Right lobe of liver (tissue), 4 donors: Measurements from ENCODE around the gene SRD5A1.

Source experiments
- POLR2A ChIP-seq: fragments of 450-650 bp; IDR thresholded peaks from one replicate; pipeline ENCODE4 v1.6.1; 2017; ENCODE audit warnings: antibody characterized with exemption, mild to moderate bottlenecking
- TF ChIP-seq, protein P1 (sequence below), 4 donors: fragments of 200-600 bp in 3 of 4; fragments of 450-650 bp in 1 of 4; IDR thresholded peaks; one replicate each; pipeline versions ENCODE4 v1.5.1 to v1.8.0; 2016 to 2022; ENCODE audit warnings: antibody characterized with exemption in 4 of 4, mild to moderate bottlenecking in 2 of 4
- donor health status: DM: no; HTN: no; CAD: no.
- donor health status: DM: no; HTN: no; CAD: no.
- donor health status: DM: no; HTN: yes; CAD: no.

DNA sequence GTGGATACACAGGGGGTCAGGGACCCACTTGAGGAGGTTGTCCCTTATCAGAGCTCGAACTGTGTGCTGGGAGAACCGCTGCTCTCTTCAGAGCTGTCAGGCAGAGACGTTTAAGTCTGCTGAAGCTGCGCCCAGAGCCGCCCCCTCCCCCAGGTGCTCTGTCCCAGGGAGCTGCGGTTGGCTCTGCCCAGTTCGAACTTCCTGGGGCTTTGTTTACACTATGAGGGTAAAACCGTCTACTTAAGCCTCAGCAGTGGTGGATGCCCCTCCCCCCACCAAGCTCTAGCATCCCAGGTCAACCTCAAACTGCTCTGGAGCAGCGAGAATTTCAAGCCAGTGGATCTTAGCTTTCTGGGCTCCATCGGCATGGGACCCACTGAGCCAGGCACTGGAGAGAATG, 15.9 kb downstream of the SRD5A1 start:
- TF ChIP-seq, protein P1, sequence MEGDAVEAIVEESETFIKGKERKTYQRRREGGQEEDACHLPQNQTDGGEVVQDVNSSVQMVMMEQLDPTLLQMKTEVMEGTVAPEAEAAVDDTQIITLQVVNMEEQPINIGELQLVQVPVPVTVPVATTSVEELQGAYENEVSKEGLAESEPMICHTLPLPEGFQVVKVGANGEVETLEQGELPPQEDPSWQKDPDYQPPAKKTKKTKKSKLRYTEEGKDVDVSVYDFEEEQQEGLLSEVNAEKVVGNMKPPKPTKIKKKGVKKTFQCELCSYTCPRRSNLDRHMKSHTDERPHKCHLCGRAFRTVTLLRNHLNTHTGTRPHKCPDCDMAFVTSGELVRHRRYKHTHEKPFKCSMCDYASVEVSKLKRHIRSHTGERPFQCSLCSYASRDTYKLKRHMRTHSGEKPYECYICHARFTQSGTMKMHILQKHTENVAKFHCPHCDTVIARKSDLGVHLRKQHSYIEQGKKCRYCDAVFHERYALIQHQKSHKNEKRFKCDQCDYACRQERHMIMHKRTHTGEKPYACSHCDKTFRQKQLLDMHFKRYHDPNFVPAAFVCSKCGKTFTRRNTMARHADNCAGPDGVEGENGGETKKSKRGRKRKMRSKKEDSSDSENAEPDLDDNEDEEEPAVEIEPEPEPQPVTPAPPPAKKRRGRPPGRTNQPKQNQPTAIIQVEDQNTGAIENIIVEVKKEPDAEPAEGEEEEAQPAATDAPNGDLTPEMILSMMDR (IDR thresholded peaks at IDR 0.05), result no peak
- no peak for TF ChIP-seq POLR2A
